ENCODE data around the gene NELFB. TPM values are rescaled to one million over a fixed set of nuclear protein-coding genes. Genes with fewer than 3 reads are reported as not detected.

NELFB gene
- total and polyA plus RNA-seq, 2 donors (not counting 1 experiment from before 2014, with no cell fraction given): 53.7 to 55.8 TPM

- Histone ChIP-seq H4K20me1 (ENCODE audit: control insufficient read depth, insufficient read depth, low read length, poor library complexity, severe bottlenecking) (peaks cover 9% of the 10 kb centered on the region), H2AFZ (ENCODE audit: insufficient read depth, low read depth, low read length, poor library complexity, severe bottlenecking) (no peak overlapping the region), H3K9me3 (ENCODE audit: control extremely low read depth in 1 of 3, control insufficient read depth in 2 of 3, insufficient read depth in 1 of 3, low read length in 2 of 3) (peaks cover 0 to 20% (median 4%) of the 10 kb centered on the region in 3 donors), H3K27ac (ENCODE audit: low read length in 2 of 2) (no peak overlapping the region), H3K4me3 (ENCODE audit: control extremely low read depth in 1 of 5, extremely low read depth in 1 of 5, insufficient read depth in 1 of 5, low read depth in 2 of 5, low read length in 4 of 5) (no peak overlapping the region), H3K4me2 (replicated peaks; ENCODE audit: low read depth, low read length, poor library complexity, severe bottlenecking) (no peak overlapping the region), H3K9ac (ENCODE audit: low read length) (no peak overlapping the region), H3K79me2 (ENCODE audit: control insufficient read depth, insufficient read depth, low read length) (no peaks in the 10 kb centered on the region), H3K27me3 (replicated peaks in 1 of 4; ENCODE audit: control extremely low read depth in 1 of 4, control insufficient read depth in 3 of 4, insufficient read depth in 4 of 4, low read length in 3 of 4) (peaks cover 0 to 37% (median 18%) of the 10 kb centered on the region in 4 experiments), H3K4me1 (ENCODE audit: control insufficient read depth in 2 of 2, insufficient read depth in 2 of 2, low read length in 2 of 2) (peaks cover 21 to 28% of the 10 kb centered on the region in 2 donors), H3K36me3 (replicated peaks in 1 of 2; ENCODE audit: control extremely low read depth in 1 of 2, control insufficient read depth in 1 of 2, extremely low read depth in 1 of 2, insufficient read depth in 2 of 2, low read length in 1 of 2) (no peaks in the 10 kb centered on the region)
- DNase-seq: no peak
- ATAC-seq (ENCODE audit: low read depth): no peak
- peaks cover 15% of the 10 kb centered on the region for H3K4me1 Mint-ChIP-seq
- H3K27ac Mint-ChIP-seq: no peak overlapping the region
- ChIA-PET CTCF (interaction anchor here (0.9 to 1.1 kb wide), 2 partner anchors 9 to 152 kb away, joined by 3 read pairs; partner anchors contain the start of gene NRARP), POLR2A (no interaction called here)
- 99% methylated on average over 8 of the region's 15 CpGs for WGBS (ENCODE audit: insufficient coverage)
- intact Hi-C loops (cut with micrococcal nuclease): loop anchor here (10.0 kb wide), 1 partner anchor 242 kb away; no protein-coding TSS in a partner anchor
- H3K4me3 Mint-ChIP-seq: no peak overlapping the region
- peaks cover 25% of the 10 kb centered on the region for H3K27me3 Mint-ChIP-seq
- no peaks in the 10 kb centered on the region for H3K9me3 Mint-ChIP-seq (ENCODE audit: insufficient read depth)
- TF ChIP-seq EZH2 (IDR thresholded peaks at IDR 0.05; ENCODE audit: borderline replicate concordance, insufficient read depth, low read depth, low read length, poor library complexity, severe bottlenecking): no peak
- TF ChIP-seq CTCF (IDR thresholded peaks at IDR 0.05): no peak
Observed at GRCh38 chr9:137293094-137293481, 38.0 kb downstream of the NELFB start.

GRCh38 chr9:137293482-137294090 lies 38.5 kb downstream of the NELFB start:
- Histone ChIP-seq H3K27ac (ENCODE audit: low read length in 2 of 2) (no peak overlapping the region), H3K4me3 (ENCODE audit: control extremely low read depth in 1 of 5, extremely low read depth in 1 of 5, insufficient read depth in 1 of 5, low read depth in 2 of 5, low read length in 4 of 5) (no peak overlapping the region), H3K9me3 (ENCODE audit: control extremely low read depth in 1 of 3, control insufficient read depth in 2 of 3, insufficient read depth in 1 of 3, low read length in 2 of 3) (peaks cover 0 to 23% (median 4%) of the 10 kb centered on the region in 3 donors), H3K4me1 (ENCODE audit: control insufficient read depth in 2 of 2, insufficient read depth in 2 of 2, low read length in 2 of 2) (peaks cover 21 to 28% of the 10 kb centered on the region in 2 donors), H3K79me2 (ENCODE audit: control insufficient read depth, insufficient read depth, low read length) (no peaks in the 10 kb centered on the region), H4K20me1 (ENCODE audit: control insufficient read depth, insufficient read depth, low read length, poor library complexity, severe bottlenecking) (peaks cover 9% of the 10 kb centered on the region), H2AFZ (ENCODE audit: insufficient read depth, low read depth, low read length, poor library complexity, severe bottlenecking) (no peak overlapping the region), H3K4me2 (replicated peaks; ENCODE audit: low read depth, low read length, poor library complexity, severe bottlenecking) (no peak overlapping the region), H3K27me3 (replicated peaks in 1 of 4; ENCODE audit: control extremely low read depth in 1 of 4, control insufficient read depth in 3 of 4, insufficient read depth in 4 of 4, low read length in 3 of 4) (peaks cover 0 to 42% (median 21%) of the 10 kb centered on the region in 4 experiments), H3K9ac (ENCODE audit: low read length) (no peak overlapping the region), H3K36me3 (replicated peaks in 1 of 2; ENCODE audit: control extremely low read depth in 1 of 2, control insufficient read depth in 1 of 2, extremely low read depth in 1 of 2, insufficient read depth in 2 of 2, low read length in 1 of 2) (no peaks in the 10 kb centered on the region)
- no peaks in the 10 kb centered on the region for H3K9me3 Mint-ChIP-seq (ENCODE audit: insufficient read depth)
- H3K4me1 Mint-ChIP-seq: peaks cover 15% of the 10 kb centered on the region
- intact Hi-C loops (cut with micrococcal nuclease): loop anchor here (10.0 kb wide), 1 partner anchor 241 kb away; no protein-coding TSS in a partner anchor
- ATAC-seq (ENCODE audit: low read depth) (no peak), DNase-seq (no peak)
- 93% methylated on average over 20 of the region's 29 CpGs for WGBS (ENCODE audit: insufficient coverage)
- ChIA-PET CTCF (interaction anchor here (0.9 to 1.3 kb wide), 3 partner anchors 8 to 152 kb away, joined by 3 read pairs; partner anchors contain the start of gene NRARP), POLR2A (no interaction called here)
- no peak overlapping the region for H3K4me3 Mint-ChIP-seq
- TF ChIP-seq EZH2 (IDR thresholded peaks at IDR 0.05; ENCODE audit: borderline replicate concordance, insufficient read depth, low read depth, low read length, poor library complexity, severe bottlenecking): no peak
- no peak for TF ChIP-seq CTCF (IDR thresholded peaks at IDR 0.05)
- no peak overlapping the region for H3K27ac Mint-ChIP-seq
- peaks cover 25% of the 10 kb centered on the region for H3K27me3 Mint-ChIP-seq

All from B cell (primary cell).